ENCODE data around the gene SASH1. TPM values are rescaled to one million over a fixed set of nuclear protein-coding genes. Genes with fewer than 3 reads are reported as not detected.

SASH1 gene
- total and polyA plus RNA-seq, 9 donors: 8.6 to 35.2 (median 18.2) TPM

DNA sequence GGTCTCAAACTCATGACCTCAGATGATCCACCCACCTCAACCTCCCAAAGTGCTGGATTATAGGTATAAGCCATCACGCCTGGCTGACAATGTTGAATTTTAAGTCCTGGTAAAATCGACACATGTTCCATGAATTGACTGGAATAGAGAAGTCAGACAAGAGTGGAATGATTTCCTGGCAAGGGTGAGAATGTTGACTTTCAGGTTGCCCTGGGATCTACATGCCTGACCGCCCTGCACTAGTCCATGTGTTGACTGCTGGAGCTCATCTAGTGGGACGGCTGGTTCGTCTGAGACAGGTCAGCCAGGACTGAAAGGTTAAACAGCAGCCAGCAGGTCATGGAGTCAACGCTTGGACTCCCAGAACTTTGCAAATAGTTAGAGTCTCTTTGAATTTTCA lies 88.8 kb downstream of the SASH1 start:
- Histone ChIP-seq H3K9me3 (no peaks in the 10 kb centered on the region), H3K27ac (no peak overlapping the region), H3K4me3 (no peak overlapping the region), H3K36me3 (no peaks in the 10 kb centered on the region), H3K4me1 (ENCODE audit: insufficient read depth) (peaks cover 7% of the 10 kb centered on the region), H3K27me3 (no peaks in the 10 kb centered on the region)
- DNase-seq: no peak
- 85 to 92% (median 89%) methylated on average over 6 of the region's 6 CpGs for WGBS, 3 donors
- TF ChIP-seq CTCF (IDR thresholded peaks at IDR 0.05) (no peak), EP300 (IDR thresholded peaks at IDR 0.05) (no peak), POLR2A (IDR thresholded peaks at IDR 0.05) (no peak)
- intact Hi-C loops (cut with DNase I): no loop called here

- DNase-seq: no peak
- Histone ChIP-seq H3K36me3 (no peaks in the 10 kb centered on the region), H3K27ac (no peak overlapping the region), H3K9me3 (no peaks in the 10 kb centered on the region), H3K4me1 (ENCODE audit: insufficient read depth) (peaks cover 7% of the 10 kb centered on the region), H3K4me3 (no peak overlapping the region), H3K27me3 (no peaks in the 10 kb centered on the region)
- 83 to 93% (median 89%) methylated on average over 7 of the region's 7 CpGs for WGBS, 3 donors
- intact Hi-C loops (cut with DNase I): no loop called here
- TF ChIP-seq CTCF (IDR thresholded peaks at IDR 0.05) (no peak), POLR2A (IDR thresholded peaks at IDR 0.05) (no peak)
Measured at GRCh38 chr6:148431840-148432239, 89.2 kb downstream of the SASH1 start.

GRCh38 chr6:148432462-148433195 lies 90.0 kb downstream of the SASH1 start:
- H3K27ac ChIP-seq: no peak overlapping the region
- no peak for DNase-seq
- WGBS, 3 donors: 18 to 26% (median 19%) methylated on average over 5 of the region's 5 CpGs
- H3K36me3 ChIP-seq: no peaks in the 10 kb centered on the region
- TF ChIP-seq EP300 (IDR thresholded peaks at IDR 0.05): no peak
- no peak for TF ChIP-seq CTCF (IDR thresholded peaks at IDR 0.05)
- no peak overlapping the region for H3K4me3 ChIP-seq
- H3K27me3 ChIP-seq: no peaks in the 10 kb centered on the region
- intact Hi-C loops (cut with DNase I): no loop called here
- peaks cover 7% of the 10 kb centered on the region for H3K4me1 ChIP-seq (ENCODE audit: insufficient read depth)
- no peaks in the 10 kb centered on the region for H3K9me3 ChIP-seq

- Histone ChIP-seq H3K4me1 (ENCODE audit: insufficient read depth) (peaks cover 7% of the 10 kb centered on the region), H3K36me3 (no peaks in the 10 kb centered on the region), H3K27me3 (no peaks in the 10 kb centered on the region), H3K4me3 (no peak overlapping the region), H3K9me3 (no peaks in the 10 kb centered on the region), H3K27ac (no peak overlapping the region)
- WGBS, 3 donors: 61 to 67% (median 65%) methylated on average over 2 of the region's 2 CpGs
- DNase-seq: no peak
- intact Hi-C loops (cut with DNase I): no loop called here
- TF ChIP-seq POLR2A (IDR thresholded peaks at IDR 0.05) (no peak), EP300 (IDR thresholded peaks at IDR 0.05) (no peak), CTCF (IDR thresholded peaks at IDR 0.05) (no peak)
Measured at GRCh38 chr6:148435386-148435785, 92.7 kb downstream of the SASH1 start.

Data from ovary (tissue), 9 donors.